Activated CD4-positive, alpha-beta T cell treated with anti-CD3 and anti-CD28 coated beads, Interleukin-2, Interleukin-4, amounts not matched to agents 100 ng/mL and 50 ng/mL, durations not matched to agents 16 hours and 8 hours (primary cell): Measurements from ENCODE around the gene TNFAIP3.

Source experiments
- DNase-seq: peaks from one replicate; pipeline ENCODE4 v3.0.0-alpha.2; 2020; ENCODE audit warnings: low spot score

Gene TNFAIP3

DNA sequence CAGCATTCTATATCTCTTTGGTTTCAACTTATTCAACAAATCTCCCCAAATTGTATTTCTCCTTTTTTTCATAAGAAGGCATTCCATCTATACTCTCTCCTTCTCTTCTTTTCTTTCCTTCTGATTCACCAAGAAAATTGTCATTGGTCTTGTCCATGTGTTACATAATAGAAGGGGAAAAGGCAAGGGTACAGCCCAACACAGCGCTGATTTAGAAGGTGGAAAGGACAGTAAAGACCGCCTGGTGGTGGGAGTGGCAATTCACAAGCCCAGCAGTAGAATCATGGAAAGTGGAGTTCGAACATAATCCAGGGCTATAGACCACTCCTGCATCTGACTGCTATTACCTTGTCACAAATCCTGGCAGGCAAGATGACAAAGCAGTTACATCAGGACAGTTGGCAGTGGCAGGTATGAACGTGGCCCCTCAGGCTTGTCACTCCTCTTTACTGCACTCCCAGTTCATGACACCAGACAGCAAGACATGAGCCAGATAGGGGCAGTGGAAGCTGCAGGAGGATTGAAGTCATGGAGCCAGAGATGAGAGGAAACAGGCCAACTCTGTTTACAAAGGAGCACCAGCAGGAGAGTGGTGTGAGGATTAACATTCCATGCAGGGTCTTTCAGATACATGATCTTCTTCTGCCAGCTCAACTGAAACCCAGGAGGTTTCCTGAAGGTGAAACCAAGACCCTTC, 2.1 kb upstream of the TNFAIP3 start:
- DNase-seq, result no peak

DNA sequence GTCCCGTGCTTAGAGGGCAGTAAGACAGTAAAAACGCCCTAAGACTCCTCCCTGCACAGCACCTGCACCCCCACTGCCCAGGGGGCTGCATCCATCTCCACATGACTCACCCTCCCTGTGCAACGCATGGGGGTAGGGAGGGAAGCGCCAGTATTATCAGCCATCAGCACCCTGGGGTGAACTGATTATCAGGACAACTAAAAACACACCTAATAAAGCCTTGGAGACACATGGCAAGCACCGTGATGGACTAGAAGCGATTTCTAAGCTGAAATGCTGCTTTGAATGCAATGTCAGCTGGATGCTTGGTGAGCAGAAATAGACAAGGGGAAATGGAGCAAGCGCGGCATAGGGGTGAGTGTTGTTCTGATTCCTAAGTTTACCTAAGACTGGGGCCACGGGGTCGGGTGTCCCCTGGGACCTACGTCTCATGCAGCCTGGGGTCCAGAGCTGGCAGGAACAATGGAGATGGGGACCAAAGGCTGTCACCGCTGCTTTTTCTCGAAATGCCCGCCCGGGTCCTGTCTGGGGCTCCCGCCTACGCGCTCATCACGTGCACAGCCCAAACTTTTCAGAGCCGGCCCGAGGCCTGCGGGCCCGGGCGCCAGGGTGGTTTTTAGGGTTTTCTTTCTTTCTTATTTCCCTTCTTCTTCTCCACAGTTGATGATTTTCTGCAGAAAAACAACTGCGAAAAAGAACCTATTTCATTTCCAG, 702 bp upstream of the TNFAIP3 start:
- no peak for DNase-seq

DNA sequence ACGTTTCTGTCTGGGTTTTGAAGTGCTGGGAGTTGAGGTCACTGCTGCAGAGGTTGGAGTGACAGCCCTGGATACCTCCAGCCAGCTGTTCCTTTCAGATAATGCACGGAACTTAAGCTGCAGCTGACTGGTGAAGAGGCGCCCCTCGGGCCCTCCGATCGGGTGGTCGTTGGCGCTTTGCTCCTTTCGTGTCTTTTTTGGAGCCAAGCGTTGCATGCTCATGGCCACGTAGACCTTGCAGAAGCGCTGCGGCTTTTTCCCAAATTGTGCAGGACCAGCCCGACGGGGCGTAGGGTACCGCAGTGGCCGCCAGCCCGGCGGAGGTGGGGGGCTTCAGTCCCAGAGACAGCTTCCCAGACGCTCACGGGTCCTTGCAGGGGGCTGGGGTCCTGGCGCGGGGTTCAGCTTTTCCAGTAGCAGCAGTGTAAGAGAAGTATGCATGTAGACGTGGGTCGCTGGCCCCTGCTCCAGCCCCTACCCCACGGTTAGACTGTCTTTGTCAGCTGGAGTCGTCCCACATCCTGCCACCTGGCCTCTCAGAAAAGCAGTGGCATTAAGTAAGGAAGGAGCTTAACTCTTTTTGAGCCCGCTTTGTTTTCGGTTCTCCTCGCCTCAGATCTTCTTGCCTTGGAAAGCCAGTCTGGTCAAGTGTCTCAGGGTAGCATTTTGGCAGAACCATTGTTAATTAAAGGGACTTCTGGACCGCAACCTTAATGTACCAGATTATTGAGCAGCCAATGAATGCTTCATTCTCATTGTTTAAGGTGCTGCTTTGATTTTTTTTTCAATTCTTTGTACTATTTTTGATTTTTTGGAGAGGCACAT, 838 bp downstream of the TNFAIP3 start:
- no peak for DNase-seq

DNA sequence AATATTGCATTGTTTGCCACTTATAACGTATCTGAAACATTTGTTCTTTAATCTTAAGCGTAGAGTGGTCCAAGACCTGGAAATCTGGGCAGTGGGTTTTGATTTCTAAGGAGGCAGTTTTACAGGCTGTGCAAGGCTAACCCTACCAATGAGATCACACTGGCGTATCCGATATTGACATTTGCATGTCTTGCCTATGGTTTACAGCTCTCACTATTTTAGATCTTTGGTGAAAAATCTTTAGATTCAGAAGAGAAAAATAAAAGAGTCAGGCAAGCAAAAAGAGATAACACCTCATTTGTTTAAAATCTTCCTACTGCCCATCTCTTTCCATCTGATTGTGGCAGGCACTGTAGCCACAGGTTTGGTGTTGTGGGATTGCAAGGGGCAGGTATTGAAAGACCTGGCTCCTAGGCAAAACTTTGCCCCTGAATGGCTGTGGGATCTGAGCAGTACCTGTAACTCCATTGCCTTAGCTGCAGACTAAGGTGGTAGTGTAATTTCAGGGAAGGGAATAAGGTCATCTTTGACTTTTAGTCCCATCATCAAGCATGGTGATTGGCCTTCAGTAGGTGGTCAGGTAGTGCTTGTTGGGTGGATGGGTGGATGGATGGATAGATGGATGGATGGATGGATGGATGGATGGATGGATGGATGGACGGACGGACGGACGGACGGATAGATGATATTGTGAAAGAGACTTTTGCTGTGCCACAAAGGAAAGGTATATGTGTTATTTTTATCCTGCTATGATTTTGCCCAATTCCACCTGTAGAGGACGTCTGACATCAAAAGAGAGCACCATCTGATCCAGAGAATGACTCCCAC, 1.9 kb downstream of the TNFAIP3 start:
- DNase-seq, result no peak

DNA sequence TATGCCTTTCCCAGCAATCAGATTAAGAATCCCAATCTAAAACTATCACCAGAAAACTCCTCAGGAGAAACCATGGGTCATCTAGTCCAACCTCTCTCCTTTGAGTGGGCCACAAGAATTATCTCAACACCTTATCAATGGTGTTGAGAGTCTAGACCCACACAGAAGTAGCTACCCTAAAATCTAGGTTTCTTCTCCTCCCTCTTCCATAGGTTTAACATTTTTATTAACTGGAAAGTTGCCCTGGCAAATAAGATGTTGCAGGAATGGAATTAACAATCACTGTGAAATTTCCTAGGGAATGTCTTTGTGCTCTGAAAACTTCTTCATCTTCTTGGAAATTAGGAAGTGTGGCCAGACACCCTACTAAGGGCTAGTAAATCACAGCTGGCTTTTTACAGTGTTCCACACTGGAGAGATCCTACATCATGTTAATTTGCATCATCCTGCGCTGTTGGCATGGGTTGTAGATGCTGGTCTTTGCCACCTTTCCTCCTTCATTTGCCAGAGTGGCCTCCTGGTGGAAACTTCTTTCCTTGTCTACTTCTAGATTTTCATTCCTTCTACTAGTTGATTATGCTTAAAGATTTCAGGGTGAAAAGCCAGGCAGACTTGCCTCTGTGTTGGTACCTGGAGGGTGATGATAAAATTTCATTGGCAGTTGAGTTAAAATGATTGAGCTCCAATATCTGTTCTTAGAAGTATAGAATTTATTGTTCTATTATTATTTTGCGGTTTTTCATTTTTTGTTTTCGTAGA, 2.7 kb downstream of the TNFAIP3 start:
- no peak for DNase-seq

DNA sequence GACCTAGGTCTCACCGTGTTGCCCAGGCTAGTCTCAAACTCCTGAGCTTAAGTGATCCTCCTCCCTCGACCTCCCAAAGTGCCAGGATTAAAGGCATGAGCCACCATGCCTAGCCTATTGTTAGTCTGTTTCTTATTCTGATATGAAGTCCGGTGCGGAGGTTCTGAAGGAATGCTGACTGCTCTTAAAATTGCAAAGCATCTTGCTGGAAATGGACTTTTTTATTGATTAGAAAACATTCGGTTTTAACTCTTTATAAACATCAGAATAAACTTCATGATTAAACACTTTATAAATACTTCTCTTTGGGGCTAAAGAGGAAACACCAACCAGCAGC, 3.2 kb downstream of the TNFAIP3 start:
- DNase-seq, result no peak

DNA sequence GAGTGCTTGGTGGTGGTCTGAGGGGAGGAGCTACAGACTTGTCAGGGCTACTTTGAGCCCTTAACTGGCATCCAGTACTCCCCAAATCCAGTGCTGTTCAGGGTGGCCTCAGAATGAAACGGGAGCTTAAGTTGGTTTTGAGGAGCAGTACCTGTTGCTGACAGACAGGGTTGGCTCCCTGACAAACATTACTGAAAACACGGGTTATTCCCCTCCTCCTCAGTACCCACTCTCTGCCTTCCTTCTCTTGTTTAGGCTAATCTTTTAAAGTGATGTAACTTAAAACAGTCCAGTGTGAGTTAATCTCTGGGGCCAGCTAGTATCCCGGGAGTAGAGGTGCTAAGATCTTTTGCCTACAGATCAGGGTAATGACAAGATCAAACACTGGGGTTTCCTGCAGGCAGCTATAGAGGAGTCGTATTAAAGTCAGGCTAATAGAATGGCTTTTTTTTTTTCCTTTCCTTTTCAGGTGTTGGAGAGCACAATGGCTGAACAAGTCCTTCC, 3.7 kb downstream of the TNFAIP3 start:
- DNase-seq, result peak; percentile 67

DNA sequence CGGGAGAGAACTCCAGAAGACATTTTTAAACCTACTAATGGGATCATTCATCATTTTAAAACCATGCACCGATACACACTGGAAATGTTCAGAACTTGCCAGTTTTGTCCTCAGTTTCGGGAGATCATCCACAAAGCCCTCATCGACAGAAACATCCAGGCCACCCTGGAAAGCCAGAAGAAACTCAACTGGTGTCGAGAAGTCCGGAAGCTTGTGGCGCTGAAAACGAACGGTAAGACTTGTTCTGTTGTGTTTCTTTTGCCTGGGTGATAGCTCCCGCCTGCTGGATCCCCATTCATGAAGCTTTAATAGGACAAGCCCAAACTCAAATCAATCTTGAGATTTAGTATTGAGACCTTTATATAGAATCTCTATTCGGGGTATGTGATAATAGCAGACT, 4.2 kb downstream of the TNFAIP3 start:
- DNase-seq, result no peak

DNA sequence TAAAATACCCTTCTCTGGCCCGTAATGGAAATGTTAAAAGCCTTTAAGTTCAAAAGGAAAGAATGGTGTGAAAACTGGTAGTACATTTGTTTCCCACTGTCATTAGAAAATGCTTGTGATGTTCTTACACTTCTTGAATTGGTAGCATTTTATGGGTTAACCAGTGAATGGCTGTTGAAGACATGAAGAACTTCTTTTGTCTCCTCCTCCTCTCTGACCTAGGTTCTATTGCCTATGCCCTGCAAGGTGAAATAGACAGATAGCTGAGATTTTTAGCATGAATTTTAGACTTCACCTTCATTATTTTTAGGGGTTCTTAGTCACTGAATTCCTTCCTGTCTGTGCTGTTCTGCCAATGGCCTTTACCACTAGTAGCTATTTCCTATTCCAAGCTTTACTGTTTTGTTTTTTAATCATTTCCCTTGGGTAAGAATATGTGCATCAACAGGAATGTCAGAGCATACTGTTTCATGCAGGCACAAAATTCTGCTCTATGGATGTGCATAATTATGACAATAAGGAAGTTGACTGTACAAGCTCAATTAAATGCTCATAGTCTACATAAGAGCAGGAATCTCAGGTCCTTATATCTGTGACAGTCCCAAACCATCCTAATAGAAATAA, 4.9 kb downstream of the TNFAIP3 start:
- DNase-seq, result no peak

DNA sequence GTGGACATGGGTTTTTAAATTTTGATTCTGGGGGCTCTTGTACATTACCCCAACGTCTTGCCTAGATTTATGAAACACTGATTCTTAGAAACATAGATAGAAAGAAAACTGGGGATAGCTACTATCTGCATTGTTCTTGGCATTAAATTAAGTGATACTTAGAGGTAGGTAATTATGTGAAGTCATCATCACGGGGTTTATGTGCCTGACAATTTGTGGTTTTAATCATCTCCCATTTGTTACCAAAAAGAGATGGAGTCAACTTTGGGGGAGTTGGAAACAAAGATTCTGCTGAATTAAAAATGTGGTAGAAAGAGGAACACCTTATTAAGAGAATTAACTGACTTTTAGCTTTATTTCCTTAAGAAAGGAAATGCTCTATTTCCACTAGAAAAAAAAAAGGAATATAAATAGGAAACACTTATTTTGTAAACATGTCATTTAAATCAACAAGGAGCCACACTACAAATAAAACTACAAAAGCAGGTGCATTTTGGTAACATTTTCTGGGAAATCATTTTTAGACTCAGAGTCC, 5.6 kb downstream of the TNFAIP3 start:
- DNase-seq, result no peak

DNA sequence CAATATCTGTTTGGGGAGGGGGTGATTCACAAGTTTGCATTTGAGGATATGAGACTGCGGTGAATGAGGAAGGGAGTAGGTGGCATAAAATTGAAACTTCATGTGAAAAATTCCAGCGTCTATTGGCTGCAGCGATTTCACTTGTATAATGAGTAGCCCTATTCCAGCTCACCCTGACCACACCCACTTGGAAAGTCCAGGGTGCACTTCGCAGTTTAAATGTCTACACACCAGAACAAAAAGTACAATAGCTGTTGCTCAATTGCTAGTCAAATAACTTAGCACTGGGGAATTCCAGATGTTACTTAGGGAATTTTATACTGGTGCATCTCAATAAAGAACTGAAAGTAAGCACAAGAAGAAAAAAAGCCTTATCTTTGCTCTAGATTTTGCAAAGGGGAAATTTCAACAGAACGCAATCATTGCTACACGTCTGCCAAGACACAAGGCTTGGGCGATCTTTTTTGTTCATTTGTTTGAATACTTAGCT, 6.3 kb downstream of the TNFAIP3 start:
- peak; percentile 89 for DNase-seq

DNA sequence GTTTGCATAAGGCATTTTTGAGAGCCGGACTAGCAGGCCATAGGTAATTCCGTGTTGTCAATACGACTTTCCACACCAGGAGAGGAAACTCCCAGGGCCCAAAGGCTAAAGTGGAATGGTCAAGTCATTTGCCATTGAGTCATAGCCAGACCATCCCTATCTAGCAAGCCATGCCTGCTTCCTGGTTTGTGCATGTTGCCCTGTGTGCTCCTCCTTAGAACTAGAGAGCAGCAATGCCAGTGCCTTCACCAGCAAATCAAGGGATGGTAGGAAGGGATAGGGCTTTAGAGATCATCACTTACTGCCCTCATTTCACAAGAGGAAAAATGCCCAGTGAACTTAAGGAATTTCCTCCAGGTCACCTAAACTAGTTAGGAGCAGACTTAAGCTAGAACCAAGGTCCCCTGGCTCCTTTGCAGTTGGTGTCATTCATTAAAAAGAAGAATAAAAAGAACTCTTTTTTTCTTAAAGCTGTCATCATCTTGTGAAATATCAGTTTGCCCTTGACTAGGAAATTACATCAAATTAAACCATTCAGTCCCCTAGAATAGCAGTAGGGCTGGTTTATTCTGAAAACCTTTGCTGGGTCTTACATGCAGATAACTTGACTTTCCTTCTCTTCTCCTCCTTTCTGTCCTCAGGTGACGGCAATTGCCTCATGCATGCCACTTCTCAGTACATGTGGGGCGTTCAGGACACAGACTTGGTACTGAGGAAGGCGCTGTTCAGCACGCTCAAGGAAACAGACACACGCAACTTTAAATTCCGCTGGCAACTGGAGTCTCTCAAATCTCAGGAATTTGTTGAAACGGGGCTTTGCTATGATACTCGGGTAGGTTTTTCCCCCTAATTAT, 7.4 kb downstream of the TNFAIP3 start:
- DNase-seq, result no peak

DNA sequence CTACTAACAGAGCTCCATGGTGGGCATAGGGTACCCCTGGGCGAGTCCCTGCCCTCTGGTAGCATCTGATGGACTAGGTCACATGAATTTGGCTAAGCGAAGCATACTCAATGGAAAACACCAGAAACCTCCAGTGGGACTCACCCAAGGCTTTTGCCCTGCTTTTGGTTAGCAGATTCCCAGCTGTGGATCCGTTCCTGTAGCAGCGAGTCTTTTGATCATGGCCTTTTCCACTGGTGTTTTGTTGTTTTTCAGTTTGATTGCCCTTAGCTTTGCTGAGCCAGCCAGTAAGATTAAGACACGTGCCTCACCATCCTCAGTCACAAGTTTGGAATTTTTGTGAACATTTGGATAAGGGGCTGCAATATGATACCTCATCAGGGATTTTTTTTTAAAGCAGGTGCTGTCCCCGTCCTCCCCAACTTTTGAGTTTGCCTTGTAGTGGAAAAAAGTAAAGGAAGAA, 8.0 kb downstream of the TNFAIP3 start:
- DNase-seq, result no peak

DNA sequence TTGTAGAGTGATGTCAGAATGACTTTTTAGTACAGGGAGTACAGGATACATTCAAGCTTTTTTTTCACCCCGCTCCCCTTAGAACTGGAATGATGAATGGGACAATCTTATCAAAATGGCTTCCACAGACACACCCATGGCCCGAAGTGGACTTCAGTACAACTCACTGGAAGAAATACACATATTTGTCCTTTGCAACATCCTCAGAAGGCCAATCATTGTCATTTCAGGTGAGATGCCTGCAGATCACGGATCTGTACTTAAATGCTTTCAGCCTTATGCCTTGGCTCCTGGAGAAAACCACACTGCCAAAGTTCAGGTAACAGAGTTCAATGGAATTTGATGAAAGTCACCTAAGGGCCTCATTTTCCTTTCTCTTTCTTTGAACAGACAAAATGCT, 8.5 kb downstream of the TNFAIP3 start:
- DNase-seq, result no peak

DNA sequence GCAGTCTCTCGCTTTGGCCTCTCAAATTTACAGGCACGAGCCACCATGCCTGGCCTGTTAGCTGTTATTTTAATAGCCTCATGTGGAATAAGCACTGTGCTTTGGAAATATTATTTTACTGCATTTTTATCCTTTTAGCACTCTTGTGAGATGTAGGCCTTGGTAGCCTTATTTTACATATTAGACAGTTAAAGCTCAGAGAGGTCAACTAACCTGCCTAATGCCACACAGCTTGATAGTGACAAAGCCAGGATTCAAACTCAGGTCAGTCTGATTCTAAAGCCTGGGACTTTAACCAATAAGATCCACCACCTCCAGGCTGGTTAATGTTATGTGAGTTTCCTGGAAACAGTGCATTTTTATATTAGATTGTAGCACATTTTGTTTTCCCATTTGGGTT, 9.5 kb downstream of the TNFAIP3 start:
- DNase-seq, result no peak

DNA sequence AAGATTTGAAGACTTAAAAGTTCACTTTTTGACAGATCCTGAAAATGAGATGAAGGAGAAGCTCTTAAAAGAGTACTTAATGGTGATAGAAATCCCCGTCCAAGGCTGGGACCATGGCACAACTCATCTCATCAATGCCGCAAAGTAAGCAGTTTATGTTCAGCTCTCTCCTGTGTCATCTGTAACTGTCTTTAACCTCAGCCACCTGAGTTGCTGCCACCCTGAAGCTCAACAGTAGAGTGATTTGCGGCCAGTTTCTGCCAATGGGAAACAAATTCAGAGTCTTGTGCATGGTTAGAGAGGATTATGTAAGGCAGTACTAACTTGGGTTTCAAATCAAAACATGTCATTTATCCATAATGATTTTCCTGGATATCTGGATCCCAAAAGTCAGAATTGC, 10.1 kb downstream of the TNFAIP3 start:
- no peak for DNase-seq

DNA sequence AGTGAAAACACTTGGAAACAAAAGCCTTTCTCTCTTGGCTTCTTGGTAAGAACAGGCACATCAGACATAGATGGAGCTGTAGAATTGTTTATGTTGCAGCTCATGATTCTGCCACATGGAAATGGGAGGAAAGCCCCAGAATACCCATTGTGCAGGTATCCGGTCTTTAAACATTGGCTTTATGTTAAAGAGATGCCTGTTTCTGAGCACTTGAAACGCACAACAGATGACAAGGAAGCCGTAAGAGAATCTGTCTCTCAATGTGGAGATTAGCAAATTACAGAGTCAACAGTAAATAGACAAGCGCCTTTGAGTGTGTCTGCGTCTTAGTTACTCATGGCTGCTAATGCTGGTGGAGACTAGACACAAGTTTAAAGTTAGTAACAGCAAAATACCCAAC, 10.5 kb downstream of the TNFAIP3 start:
- no peak for DNase-seq

DNA sequence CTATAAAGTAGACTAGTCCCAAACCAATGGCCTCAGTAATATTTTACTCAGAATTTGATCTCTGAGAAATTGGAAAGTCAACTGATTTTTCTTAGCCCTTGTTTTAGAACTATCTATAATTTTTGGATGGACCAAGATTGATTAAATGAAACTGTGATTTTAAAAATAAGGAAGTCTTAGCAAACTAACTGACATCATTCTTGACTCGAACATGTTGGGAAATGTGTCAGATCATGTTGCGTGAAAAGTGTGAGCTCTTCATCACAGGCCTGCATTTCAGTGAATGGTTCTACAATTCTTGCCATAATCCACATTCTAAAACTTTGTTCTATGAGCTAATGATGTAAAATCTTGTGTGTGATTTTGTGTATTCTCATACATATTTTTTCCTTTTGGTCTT, 11.0 kb downstream of the TNFAIP3 start:
- no peak for DNase-seq
